Right lobe of liver (tissue), 6 donors: ENCODE data around the gene NDUFS3. TPM values are rescaled to one million over a fixed set of nuclear protein-coding genes. Genes with fewer than 3 reads are reported as not detected.

Experiments used
- ATAC-seq, 4 donors: fragments of 200-7000 bp; cut with Tn5 transposase; one replicate each; pipeline ENCODE4 v1.9.1; 2020; ENCODE audit warnings: mild to moderate bottlenecking in 4 of 4, moderate library complexity in 4 of 4
- DNase-seq, 3 donors: peaks; one replicate each; pipeline ENCODE4 v3.0.0-alpha.2; 2020
- H3K27ac ChIP-seq, 3 donors: fragments of 200-600 bp; one replicate each; pipeline ENCODE4 v1.8.0; 2022
- H3K27me3 ChIP-seq, 2 donors: fragments of 200-600 bp; one replicate each; pipeline ENCODE4 v1.8.0; 2022
- H3K36me3 ChIP-seq, 4 donors: fragments of 200-600 bp; sonication (generic) in 1 of 4; one replicate each; pipeline versions ENCODE4 v1.5.1 to v1.8.0; 2017 to 2022; ENCODE audit warnings: control low read depth in 1 of 4
- H3K4me1 ChIP-seq, 4 donors: fragments of 200-600 bp; sonication (generic) in 1 of 4; one replicate each; pipeline versions ENCODE4 v1.5.1 to v1.8.0; 2017 to 2022; ENCODE audit warnings: control low read depth in 1 of 4
- H3K4me3 ChIP-seq, 3 donors: fragments of 200-600 bp; one replicate each; pipeline ENCODE4 v1.8.0; 2022
- H3K9me3 ChIP-seq, 4 donors: fragments of 200-600 bp; sonication (generic) in 1 of 4; one replicate each; pipeline versions ENCODE4 v1.5.1 to v1.8.0; 2017 to 2022; ENCODE audit warnings: control low read depth in 1 of 4
- CTCF ChIP-seq, 4 donors: fragments of 200-600 bp in 3 of 4; fragments of 450-650 bp in 1 of 4; IDR thresholded peaks; one replicate each; pipeline versions ENCODE4 v1.5.1 to v1.8.0; 2016 to 2022; ENCODE audit warnings: antibody characterized with exemption in 4 of 4, mild to moderate bottlenecking in 2 of 4
- POLR2A ChIP-seq: fragments of 450-650 bp; IDR thresholded peaks from one replicate; pipeline ENCODE4 v1.6.1; 2017; ENCODE audit warnings: antibody characterized with exemption, mild to moderate bottlenecking
- WGBS: methylation state at CpG from one replicate; pipeline ENCODE4 v1.1.6; 2018; ENCODE audit warnings: low coverage, low lambda C conversion rate; ENCODE audit not compliant: insufficient coverage; ENCODE audit errors: missing lambda C conversion rate; 5-methylcytosine and 5-hydroxymethylcytosine counted together
- intact Hi-C, 2 donors: fragments of 100-400 bp; cut with DNase I; formaldehyde crosslinking; loops; one replicate each; pipeline versions ENCODE4 v1.11.2 to v1.14.1; 2022
- total RNA-seq, 6 experiments: library from RNA; depleted of rRNA in 2 of 6; stranded (reverse); fragments of >200 nt in 2 of 6; fragmentation: NEBNext Ultra II Directional in 3 of 6; extraction: Animal tissue kit (Norgen Biotek cat#: 25700) in 3 of 6; gene quantifications; one replicate each; pipeline versions ENCODE4 v1.1.0 to v1.2.4, GENCODE V29; 2016 to 2023
- donor health status: DM: no; HTN: yes; CAD: no.
- donor health status: DM: no; HTN: no; CAD: no.
- donor health status: DM: no; HTN: no; CAD: no.
- donor health status: DM: no; HTN: yes; CAD: no.
- donor health status: DM: no; HTN: yes; CAD: no.

The NDUFS3 gene
- total RNA-seq, 6 experiments from 2014 or later: 53.3 to 64.1 (median 58.2) TPM

GRCh38 chr11:47532597-47533213 lies 46.2 kb upstream of the NDUFS3 start:
- peaks cover 0 to 39% (median 8%) of the 10 kb centered on the region in 4 donors for H3K4me1 ChIP-seq
- DNase-seq (no peak), ATAC-seq (peak; percentile 43 to 68 (median 62))
- H3K9me3 ChIP-seq: no peaks in the 10 kb centered on the region
- peak overlapping the region in 2 of 3 donors; percentile 21 to 45 for H3K27ac ChIP-seq
- H3K36me3 ChIP-seq: no peaks in the 10 kb centered on the region
- WGBS: 67% methylated on average over 2 of the region's 2 CpGs
- H3K27me3 ChIP-seq: no peaks in the 10 kb centered on the region
- intact Hi-C loops: no loop called here
- TF ChIP-seq CTCF (IDR thresholded peaks at IDR 0.05) (no peak), POLR2A (no peak)
- no peak overlapping the region for H3K4me3 ChIP-seq

GRCh38 chr11:47533690-47534151 lies 45.2 kb upstream of the NDUFS3 start:
- H3K27ac ChIP-seq: peak overlapping the region in 1 of 3 donors; percentile 21
- DNase-seq (no peak), ATAC-seq (peak in 2 of 4 donors; percentile 10 to 24)
- intact Hi-C loops: no loop called here
- no peaks in the 10 kb centered on the region for H3K36me3 ChIP-seq
- H3K4me3 ChIP-seq: no peak overlapping the region
- TF ChIP-seq CTCF (IDR thresholded peaks at IDR 0.05) (no peak), POLR2A (no peak)
- no peaks in the 10 kb centered on the region for H3K9me3 ChIP-seq
- no peaks in the 10 kb centered on the region for H3K27me3 ChIP-seq
- H3K4me1 ChIP-seq: peaks cover 0 to 35% (median 8%) of the 10 kb centered on the region in 4 donors
- WGBS: 31% methylated on average over 2 of the region's 2 CpGs

- intact Hi-C loops: no loop called here
- Histone ChIP-seq H3K4me1 (peaks cover 0 to 45% (median 12%) of the 10 kb centered on the region in 4 donors), H3K27me3 (no peaks in the 10 kb centered on the region), H3K9me3 (no peaks in the 10 kb centered on the region), H3K27ac (no peak overlapping the region), H3K4me3 (no peak overlapping the region), H3K36me3 (no peaks in the 10 kb centered on the region)
- 78% methylated on average over 4 of the region's 4 CpGs for WGBS
- TF ChIP-seq POLR2A (no peak), CTCF (IDR thresholded peaks at IDR 0.05) (no peak)
- DNase-seq (no peak), ATAC-seq (no peak)
Observed at GRCh38 chr11:47534704-47535251, 44.1 kb upstream of the NDUFS3 start.

GRCh38 chr11:47536915-47537314 lies 42.0 kb upstream of the NDUFS3 start:
- Histone ChIP-seq H3K4me1 (peaks cover 0 to 51% (median 15%) of the 10 kb centered on the region in 4 donors), H3K4me3 (no peak overlapping the region), H3K27me3 (no peaks in the 10 kb centered on the region), H3K9me3 (no peaks in the 10 kb centered on the region), H3K36me3 (no peaks in the 10 kb centered on the region), H3K27ac (no peak overlapping the region)
- DNase-seq: no peak
- WGBS: 82% methylated on average over 3 of the region's 3 CpGs
- intact Hi-C loops: no loop called here
- ATAC-seq: no peak
- TF ChIP-seq POLR2A (no peak), CTCF (IDR thresholded peaks at IDR 0.05) (no peak)
